Embryonic facial prominence (tissue), 1 donor: ENCODE results near the gene UBASH3B.

Source experiments
- DNase-seq: peaks from one replicate; pipeline ENCODE4 v3.0.0-alpha.2; 2016; ENCODE audit errors: extremely low spot score

UBASH3B gene

GRCh38 chr11:122732342-122733315 is 77.1 kb downstream of the UBASH3B start:
- DNase-seq: no peak

- no peak for DNase-seq
Measured at GRCh38 chr11:122733318-122733717, 77.8 kb downstream of the UBASH3B start.

- DNase-seq: no peak
Measured at GRCh38 chr11:122734848-122735496, 79.5 kb downstream of the UBASH3B start.

GRCh38 chr11:122737951-122738693 is 82.6 kb downstream of the UBASH3B start:
- no peak for DNase-seq

- no peak for DNase-seq
Measured at GRCh38 chr11:122741613-122742300, 86.2 kb downstream of the UBASH3B start.

GRCh38 chr11:122742301-122743018 is 86.9 kb downstream of the UBASH3B start:
- no peak for DNase-seq

- DNase-seq: no peak
Measured at GRCh38 chr11:122743097-122743741, 87.7 kb downstream of the UBASH3B start.

GRCh38 chr11:122743949-122744348 is 88.4 kb downstream of the UBASH3B start:
- no peak for DNase-seq

- DNase-seq: no peak
Measured at GRCh38 chr11:122744357-122744756, 88.8 kb downstream of the UBASH3B start.

- no peak for DNase-seq
Measured at GRCh38 chr11:122745111-122745510, 89.6 kb downstream of the UBASH3B start.

GRCh38 chr11:122746050-122746478 is 90.5 kb downstream of the UBASH3B start:
- no peak for DNase-seq

GRCh38 chr11:122746611-122747244 is 91.2 kb downstream of the UBASH3B start:
- DNase-seq: no peak

- no peak for DNase-seq
Measured at GRCh38 chr11:122747351-122747781, 91.8 kb downstream of the UBASH3B start.

GRCh38 chr11:122749005-122749687 is 93.6 kb downstream of the UBASH3B start:
- DNase-seq: no peak

GRCh38 chr11:122750049-122750448 is 94.5 kb downstream of the UBASH3B start:
- DNase-seq: no peak

GRCh38 chr11:122751292-122752070 is 96.0 kb downstream of the UBASH3B start:
- DNase-seq: no peak

GRCh38 chr11:122754028-122754427 is 98.5 kb downstream of the UBASH3B start:
- DNase-seq: no peak

- DNase-seq: no peak
Measured at GRCh38 chr11:122754553-122755322, 99.2 kb downstream of the UBASH3B start.
